Measurements from ENCODE around the gene LEPR. TPM values are rescaled to one million over a fixed set of nuclear protein-coding genes. Genes with fewer than 3 reads are reported as not detected.

Gene LEPR
- total RNA-seq, 1 experiment from 2014 or later = 5.3 TPM

DNA sequence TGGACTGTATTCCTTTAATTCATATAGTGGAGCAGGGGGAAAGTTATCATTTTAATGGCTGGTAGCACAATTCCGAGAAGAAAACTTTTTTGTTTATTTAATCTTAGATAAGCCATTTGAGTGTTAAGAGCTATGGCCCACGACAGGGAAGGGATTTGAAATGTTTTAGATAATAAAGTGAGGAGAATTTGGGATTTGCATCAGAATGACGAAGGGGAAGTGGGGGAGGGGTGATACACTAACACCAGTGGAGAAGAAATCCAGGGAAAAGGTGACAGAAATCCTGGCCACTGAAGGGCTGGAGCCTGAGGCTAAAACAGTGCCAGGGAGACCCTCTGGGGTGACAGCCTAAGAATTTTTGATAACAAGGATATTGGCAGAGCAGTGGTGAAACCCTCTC lies 21.0 kb downstream of the LEPR start (continued):
- TF ChIP-seq, protein P1, sequence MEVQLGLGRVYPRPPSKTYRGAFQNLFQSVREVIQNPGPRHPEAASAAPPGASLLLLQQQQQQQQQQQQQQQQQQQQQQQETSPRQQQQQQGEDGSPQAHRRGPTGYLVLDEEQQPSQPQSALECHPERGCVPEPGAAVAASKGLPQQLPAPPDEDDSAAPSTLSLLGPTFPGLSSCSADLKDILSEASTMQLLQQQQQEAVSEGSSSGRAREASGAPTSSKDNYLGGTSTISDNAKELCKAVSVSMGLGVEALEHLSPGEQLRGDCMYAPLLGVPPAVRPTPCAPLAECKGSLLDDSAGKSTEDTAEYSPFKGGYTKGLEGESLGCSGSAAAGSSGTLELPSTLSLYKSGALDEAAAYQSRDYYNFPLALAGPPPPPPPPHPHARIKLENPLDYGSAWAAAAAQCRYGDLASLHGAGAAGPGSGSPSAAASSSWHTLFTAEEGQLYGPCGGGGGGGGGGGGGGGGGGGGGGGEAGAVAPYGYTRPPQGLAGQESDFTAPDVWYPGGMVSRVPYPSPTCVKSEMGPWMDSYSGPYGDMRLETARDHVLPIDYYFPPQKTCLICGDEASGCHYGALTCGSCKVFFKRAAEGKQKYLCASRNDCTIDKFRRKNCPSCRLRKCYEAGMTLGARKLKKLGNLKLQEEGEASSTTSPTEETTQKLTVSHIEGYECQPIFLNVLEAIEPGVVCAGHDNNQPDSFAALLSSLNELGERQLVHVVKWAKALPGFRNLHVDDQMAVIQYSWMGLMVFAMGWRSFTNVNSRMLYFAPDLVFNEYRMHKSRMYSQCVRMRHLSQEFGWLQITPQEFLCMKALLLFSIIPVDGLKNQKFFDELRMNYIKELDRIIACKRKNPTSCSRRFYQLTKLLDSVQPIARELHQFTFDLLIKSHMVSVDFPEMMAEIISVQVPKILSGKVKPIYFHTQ (CRISPR knock-in tag; IDR thresholded peaks at IDR 0.05) = no peak
- TF ChIP-seq JUN (CRISPR knock-in tag; IDR thresholded peaks at IDR 0.05) = no peak

DNA sequence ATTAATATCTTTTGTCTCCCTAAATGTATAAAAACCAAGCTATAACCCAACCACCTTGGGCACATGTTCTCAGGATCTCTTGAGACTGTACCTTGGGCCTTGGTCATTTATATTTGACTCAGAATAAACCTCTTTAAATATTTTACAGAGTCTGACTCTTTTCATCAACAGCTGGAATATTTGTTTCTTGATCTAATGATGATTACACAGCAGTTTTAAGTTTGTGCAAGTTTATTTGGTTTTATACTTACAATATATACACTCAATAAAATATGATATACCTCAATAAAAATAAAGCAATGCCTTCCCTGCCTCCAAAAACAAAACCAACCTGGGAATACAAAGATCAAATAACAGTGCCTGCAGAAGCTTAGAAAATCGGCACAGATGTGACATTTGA lies 22.0 kb downstream of the LEPR start:
- Mint-ChIP-seq H3K4me1 (peaks cover 39% of the 10 kb centered on the region), H3K36me3 (peaks cover 17% of the 10 kb centered on the region), H3K4me3 (no peak overlapping the region), H3K27ac (no peak overlapping the region), H3K9me3 (peaks cover 15% of the 10 kb centered on the region), H3K27me3 (ENCODE audit: low read depth) (no peaks in the 10 kb centered on the region)
- CTCF ChIA-PET = interaction anchor here (1.3 kb wide), 1 partner anchor 11 kb away, joined by 3 read pairs; no protein-coding TSS in a partner anchor
- POLR2A ChIA-PET = interaction anchor here (0.6 kb wide), 1 partner anchor 23 kb away, joined by 3 read pairs; no protein-coding TSS in a partner anchor
- no peak for TF ChIP-seq IRF2 (CRISPR knock-in tag; IDR thresholded peaks at IDR 0.05; ENCODE audit: borderline replicate concordance, low read depth)
- no peak for TF ChIP-seq ZNF396 (CRISPR knock-in tag; IDR thresholded peaks at IDR 0.05; ENCODE audit: borderline replicate concordance)
- TF ChIP-seq SMAD4 (CRISPR knock-in tag; IDR thresholded peaks at IDR 0.05) = no peak
- no peak for TF ChIP-seq ZBTB43 (CRISPR knock-in tag; IDR thresholded peaks at IDR 0.05)
- TF ChIP-seq FOXP4 (CRISPR knock-in tag; IDR thresholded peaks at IDR 0.05) = no peak
- no peak for TF ChIP-seq SOX15 (CRISPR knock-in tag; IDR thresholded peaks at IDR 0.05)
- no peak for TF ChIP-seq NR3C1 (CRISPR knock-in tag; conservative IDR thresholded peaks at IDR 0.05; ENCODE audit: low read depth)
- no peak for TF ChIP-seq EMX1 (CRISPR knock-in tag; IDR thresholded peaks at IDR 0.05)
- TF ChIP-seq, protein P2, sequence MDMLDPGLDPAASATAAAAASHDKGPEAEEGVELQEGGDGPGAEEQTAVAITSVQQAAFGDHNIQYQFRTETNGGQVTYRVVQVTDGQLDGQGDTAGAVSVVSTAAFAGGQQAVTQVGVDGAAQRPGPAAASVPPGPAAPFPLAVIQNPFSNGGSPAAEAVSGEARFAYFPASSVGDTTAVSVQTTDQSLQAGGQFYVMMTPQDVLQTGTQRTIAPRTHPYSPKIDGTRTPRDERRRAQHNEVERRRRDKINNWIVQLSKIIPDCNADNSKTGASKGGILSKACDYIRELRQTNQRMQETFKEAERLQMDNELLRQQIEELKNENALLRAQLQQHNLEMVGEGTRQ (CRISPR knock-in tag; IDR thresholded peaks at IDR 0.05) = no peak
- no peak for TF ChIP-seq TEAD1 (CRISPR knock-in tag; IDR thresholded peaks at IDR 0.05)
- no peak for TF ChIP-seq ATF1 (CRISPR knock-in tag; IDR thresholded peaks at IDR 0.05)
- no peak for TF ChIP-seq ZNF219 (CRISPR knock-in tag; IDR thresholded peaks at IDR 0.05; ENCODE audit: borderline replicate concordance)
- no peak for TF ChIP-seq RELA (CRISPR knock-in tag; IDR thresholded peaks at IDR 0.05; ENCODE audit: borderline replicate concordance)
- TF ChIP-seq SMAD3 (CRISPR knock-in tag; IDR thresholded peaks at IDR 0.05; ENCODE audit: borderline replicate concordance) = no peak
- no peak for TF ChIP-seq CREB1 (CRISPR knock-in tag; IDR thresholded peaks at IDR 0.05)
- TF ChIP-seq MXD4 (CRISPR knock-in tag; IDR thresholded peaks at IDR 0.05; ENCODE audit: borderline replicate concordance) = no peak
- no peak for TF ChIP-seq MAX (CRISPR knock-in tag; IDR thresholded peaks at IDR 0.05)
- TF ChIP-seq GTF2I (CRISPR knock-in tag; conservative IDR thresholded peaks at IDR 0.05) = no peak
- TF ChIP-seq, protein P3, sequence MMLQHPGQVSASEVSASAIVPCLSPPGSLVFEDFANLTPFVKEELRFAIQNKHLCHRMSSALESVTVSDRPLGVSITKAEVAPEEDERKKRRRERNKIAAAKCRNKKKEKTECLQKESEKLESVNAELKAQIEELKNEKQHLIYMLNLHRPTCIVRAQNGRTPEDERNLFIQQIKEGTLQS (CRISPR knock-in tag; conservative IDR thresholded peaks at IDR 0.05) = no peak
- TF ChIP-seq ZNF138 (CRISPR knock-in tag; conservative IDR thresholded peaks at IDR 0.05) = no peak
- no peak for ATAC-seq
- DNase-seq (ENCODE audit: low spot score) = no peak

Measured in WTC11 (cell line).